GM12873 (cell line): ENCODE data around the gene RFTN1.

Experiments used
- TF ChIP-seq, protein P1 (sequence below): IDR thresholded peaks from 2 replicates; pipeline ENCODE4 v1.5.1; 2012; ENCODE audit warnings: low read depth, mild to moderate bottlenecking, moderate library complexity, low read length, control low read depth; ENCODE audit not compliant: insufficient read depth; ENCODE audit errors: missing control alignments

RFTN1 gene

DNA sequence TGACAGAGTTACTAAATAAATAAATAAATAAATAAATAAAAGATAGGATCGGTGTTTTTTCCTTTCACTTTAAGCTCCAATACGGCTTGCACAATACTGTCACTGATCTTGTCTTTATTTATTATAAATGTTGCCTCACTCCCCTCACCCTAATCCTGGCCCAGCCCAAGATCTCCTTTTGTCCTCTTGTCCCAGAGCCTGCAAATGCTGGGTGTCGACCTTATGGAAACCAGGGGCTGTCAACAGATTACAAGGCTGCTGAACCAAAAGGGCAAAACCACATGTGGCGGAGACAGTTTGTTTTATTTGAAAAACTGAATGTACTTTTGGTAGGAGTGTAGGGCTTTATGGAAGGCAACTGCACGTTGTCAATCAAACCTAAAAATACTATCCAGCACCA, 75.9 kb downstream of the RFTN1 start:
- TF ChIP-seq, protein P1, sequence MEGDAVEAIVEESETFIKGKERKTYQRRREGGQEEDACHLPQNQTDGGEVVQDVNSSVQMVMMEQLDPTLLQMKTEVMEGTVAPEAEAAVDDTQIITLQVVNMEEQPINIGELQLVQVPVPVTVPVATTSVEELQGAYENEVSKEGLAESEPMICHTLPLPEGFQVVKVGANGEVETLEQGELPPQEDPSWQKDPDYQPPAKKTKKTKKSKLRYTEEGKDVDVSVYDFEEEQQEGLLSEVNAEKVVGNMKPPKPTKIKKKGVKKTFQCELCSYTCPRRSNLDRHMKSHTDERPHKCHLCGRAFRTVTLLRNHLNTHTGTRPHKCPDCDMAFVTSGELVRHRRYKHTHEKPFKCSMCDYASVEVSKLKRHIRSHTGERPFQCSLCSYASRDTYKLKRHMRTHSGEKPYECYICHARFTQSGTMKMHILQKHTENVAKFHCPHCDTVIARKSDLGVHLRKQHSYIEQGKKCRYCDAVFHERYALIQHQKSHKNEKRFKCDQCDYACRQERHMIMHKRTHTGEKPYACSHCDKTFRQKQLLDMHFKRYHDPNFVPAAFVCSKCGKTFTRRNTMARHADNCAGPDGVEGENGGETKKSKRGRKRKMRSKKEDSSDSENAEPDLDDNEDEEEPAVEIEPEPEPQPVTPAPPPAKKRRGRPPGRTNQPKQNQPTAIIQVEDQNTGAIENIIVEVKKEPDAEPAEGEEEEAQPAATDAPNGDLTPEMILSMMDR: no peak

DNA sequence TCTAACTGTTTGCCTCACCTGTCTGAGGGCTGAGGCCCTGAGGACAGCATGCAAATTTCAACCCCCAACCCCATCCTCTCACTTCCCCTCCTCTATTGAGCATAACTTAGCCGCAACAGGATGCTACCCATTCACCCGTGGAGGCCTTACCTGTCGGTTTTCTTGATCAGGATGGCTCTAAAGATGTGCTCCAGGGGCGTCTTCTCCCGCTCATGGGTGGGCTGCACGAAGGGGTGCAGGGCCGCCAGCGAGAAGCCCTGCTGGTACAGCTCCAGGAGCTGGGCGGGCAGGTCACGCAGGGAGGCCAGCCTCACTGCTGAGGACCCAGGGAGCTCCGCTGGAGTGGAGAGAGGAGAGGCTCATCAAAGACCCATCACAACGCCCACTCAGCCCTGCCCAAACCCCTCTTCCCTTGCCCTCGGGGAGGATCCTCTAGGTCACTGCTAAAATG, 79.8 kb downstream of the RFTN1 start:
- TF ChIP-seq, protein P1: no peak

DNA sequence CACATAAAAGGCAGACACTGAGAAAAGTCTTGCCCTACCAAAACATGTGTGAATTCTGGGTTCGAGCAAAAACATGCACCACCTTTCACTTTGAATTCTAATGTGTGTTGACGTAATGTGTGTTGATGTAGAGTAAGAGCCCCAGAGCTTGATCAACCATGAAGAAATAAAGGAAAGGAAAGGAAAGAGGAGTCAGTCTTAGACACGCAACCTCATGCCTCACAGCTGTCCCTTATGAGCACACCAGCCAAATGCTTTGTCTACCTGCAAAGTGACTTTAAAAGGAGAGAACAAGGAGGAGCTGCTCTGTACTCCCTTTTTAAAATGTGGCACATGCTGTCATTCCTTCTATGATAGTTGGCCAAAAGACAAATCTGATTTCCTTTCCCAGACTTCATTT, 80.8 kb downstream of the RFTN1 start:
- TF ChIP-seq, protein P1: no peak

DNA sequence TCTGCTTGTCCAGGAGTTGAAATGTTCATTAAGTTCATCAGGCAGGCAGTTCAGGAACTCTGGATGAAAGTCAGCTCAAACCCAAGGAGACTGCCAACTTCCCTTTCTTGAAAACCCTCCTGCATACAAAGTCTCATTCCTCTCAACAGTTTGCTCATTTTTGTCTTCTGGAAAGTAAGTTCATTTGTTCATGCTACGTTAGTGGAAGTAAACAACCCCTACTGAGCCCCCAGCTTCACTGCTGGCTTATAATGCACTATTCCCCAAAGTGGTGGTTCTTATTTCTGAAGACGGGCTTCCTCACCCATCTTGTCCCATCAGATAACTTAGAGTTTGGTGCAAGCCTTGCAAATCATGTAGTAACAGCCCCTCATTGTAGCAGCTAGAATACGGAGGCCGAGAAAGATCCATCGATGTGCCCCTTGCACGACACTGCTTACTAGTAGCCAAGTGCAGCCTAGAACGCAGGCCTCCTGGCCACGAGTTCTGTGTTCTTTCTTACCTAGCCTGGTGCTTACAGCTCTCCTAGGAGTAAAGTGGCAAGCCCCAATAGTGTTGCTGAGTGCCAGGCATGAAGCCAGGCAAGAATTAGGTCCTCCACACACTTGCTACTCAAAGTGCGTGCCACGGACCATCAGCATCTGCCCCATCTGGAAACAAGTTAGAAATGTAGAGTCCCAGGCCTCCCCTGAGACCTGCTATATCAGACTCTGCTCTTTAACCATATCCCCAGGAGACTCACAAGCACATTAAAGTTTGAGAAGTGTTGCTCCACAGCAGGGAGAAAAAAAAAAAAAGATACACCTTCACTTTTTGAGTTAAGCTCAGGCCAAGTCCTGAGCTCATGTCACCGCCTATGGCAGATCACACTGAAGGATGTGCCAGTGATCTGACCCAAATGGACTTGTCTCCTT, 82.5 kb downstream of the RFTN1 start:
- TF ChIP-seq, protein P1: no peak

DNA sequence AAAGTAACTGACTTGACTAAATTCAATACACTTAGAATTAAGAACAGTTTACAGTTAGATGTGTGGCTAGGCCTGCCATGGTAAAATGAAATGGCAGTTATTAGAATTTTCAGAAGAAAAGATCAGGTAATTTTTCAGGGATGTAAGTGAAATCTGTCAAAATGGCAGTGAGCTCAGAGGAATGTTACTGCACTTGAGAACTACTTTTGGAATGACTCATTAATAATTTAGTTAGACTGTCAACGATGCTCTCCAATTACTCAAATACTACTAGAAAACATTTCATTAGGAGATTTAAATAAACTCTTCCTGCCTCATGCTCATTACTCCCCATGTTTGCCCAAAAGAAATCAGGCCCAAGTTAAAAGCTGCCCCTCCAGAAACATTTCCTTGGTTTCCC, 84.4 kb downstream of the RFTN1 start:
- TF ChIP-seq, protein P1: no peak

DNA sequence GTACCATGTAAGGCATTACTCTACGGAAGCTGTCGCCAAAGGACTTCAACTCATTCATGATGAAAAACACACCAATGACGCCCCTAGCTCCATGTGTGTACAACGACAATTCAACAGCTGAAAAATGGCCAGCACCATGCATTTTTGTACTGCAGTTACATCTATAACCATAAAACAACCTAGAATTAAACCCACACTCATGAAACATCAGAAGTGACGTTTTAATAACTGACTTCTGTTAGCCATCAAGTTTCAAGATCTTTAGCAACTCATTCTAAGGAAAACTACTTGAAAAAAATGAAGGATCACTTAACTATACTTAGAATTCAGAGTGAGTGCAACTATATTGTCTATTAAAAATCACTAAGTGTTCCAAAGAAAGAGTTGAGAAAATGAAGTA, 84.9 kb downstream of the RFTN1 start:
- TF ChIP-seq, protein P1: no peak

DNA sequence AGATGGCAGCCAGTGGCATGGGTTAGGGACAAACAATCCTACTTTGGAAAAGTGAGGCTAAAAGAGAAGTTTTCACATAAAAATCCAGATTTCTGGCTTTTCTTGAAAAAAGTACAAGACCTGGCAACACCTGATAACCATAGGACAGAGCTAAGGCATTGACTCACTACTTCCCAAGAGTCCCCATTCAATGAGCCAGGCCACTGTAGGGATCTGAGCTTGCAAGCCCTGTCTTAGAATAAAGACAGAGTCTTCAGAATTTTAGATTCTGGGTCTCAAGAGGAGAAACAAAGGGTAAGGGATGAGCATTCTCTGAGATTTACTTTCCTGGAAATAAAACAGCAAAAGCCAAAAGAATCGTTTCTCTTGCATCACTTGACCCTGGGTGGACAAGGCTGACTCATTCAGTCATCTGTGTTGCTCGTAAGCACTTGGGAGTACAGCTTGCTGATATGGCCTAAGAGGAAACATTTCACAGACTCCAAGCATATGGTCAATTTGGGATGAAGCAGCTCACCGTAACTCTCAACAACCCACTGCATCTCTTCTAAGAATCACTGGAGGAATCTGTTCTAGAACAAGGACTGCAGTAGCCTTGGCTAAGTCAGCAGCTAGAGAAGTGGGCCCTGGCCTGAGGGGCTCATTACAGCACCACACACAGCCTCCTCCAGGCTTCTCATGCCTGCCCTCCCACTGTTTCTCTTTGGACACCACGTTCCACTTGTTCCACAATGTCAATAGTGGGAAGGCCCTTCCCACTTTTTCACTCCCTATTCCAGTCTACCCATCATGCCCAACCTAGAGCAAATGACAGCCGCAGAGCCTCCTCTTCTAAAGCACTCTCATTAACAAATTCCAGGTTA, 86.2 kb downstream of the RFTN1 start:
- TF ChIP-seq, protein P1: no peak
